DMS53 treated with DMSO at 0.1 percent for 48 hours (cell line): ENCODE data around the gene VPS37B.
"Not testable (repeated sequence)": the region's sequence is repeated elsewhere in the genome, so short reads cannot be mapped to it uniquely, and the experiment has no call there.

ENCODE experiments used
- DNase-seq: peaks from one replicate; lab custom pipeline; 2025; ENCODE audit not compliant: unreplicated experiment; lab: John Stamatoyannopoulos, UW

Gene VPS37B

GRCh38 chr12:122908915-122909314, 13.0 kb upstream of the VPS37B start:
- DNase-seq: no peak

GRCh38 chr12:122905258-122905657, 9.3 kb upstream of the VPS37B start:
- DNase-seq: not testable (repeated sequence)

DNA sequence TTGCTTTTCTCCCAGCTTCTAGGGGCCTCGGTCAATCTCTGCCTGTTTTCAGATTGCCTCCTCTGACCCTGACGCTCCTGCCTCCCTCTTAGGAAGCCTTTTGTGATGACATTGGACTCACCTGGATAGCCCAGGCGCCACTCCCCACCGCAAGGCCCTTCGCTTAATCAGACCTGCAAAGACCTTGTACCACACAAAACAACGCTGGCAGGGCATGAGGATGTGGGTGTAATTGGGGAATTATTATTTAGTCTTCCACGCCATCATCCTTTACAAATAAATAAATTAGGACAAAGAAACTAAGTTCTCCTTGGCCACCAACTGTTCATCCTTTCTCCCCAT, 7.7 kb upstream of the VPS37B start:
- no peak for DNase-seq

DNA sequence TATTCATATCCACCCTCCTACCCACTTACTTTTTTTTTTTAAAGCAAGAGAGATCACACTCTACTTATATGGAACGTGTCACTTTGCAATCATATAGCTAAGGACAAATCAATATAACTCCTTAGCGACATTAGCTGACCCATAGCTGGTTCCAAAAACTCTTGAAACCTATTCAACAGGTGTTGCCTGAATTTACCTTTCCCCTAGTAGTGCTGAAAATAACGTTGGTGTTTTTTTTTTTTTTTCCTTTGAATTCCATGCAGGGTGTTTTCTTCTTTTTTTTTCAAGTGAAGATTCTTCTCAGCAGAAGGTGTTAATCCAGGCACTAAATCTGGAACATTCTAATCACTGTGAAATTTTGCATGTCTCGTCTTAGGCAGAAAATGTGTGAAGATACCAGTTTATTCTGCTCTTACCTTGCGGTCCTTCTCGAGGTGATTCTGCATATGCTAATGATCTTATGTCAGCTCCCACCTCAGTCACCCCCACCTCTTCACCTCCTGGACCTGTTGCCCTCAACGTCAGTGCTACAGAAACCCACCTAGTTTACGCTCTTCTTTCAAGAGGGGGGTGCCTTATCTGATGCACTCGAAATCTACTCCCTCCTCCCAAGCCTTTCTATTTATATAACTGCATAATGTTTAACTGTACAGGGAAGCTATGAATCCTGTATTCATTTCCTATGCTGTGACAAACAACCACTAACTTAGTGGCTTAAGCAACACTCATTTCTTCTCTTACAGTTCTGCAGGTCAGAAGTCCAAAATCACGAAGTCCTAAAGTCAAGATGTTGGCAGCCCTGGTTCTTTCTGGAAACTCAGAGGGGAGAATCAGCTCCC, 7.1 kb upstream of the VPS37B start:
- DNase-seq: no peak

GRCh38 chr12:122899887-122900286, 4.0 kb upstream of the VPS37B start:
- DNase-seq: no peak

GRCh38 chr12:122896662-122897061, 738 bp upstream of the VPS37B start:
- DNase-seq: no peak

DNA sequence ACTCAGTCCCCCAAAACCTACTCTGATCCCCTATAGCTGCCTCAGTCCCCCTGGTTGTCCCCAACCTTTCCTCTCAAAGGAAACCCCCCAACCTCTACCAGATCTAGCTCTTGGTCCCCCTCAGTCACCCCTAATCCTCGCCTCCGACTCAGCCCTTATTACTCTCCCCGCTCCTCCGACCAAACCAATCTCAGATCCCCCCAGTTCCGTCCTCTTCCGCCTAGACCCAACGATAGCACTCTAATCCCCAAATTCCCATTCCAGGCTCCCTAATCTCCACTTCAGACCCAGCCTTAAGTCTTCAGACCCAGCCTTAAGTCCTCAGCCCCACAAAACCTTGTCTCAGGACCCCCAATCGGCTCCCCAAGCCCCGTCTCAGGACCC, 612 bp downstream of the VPS37B start:
- no peak for DNase-seq

DNA sequence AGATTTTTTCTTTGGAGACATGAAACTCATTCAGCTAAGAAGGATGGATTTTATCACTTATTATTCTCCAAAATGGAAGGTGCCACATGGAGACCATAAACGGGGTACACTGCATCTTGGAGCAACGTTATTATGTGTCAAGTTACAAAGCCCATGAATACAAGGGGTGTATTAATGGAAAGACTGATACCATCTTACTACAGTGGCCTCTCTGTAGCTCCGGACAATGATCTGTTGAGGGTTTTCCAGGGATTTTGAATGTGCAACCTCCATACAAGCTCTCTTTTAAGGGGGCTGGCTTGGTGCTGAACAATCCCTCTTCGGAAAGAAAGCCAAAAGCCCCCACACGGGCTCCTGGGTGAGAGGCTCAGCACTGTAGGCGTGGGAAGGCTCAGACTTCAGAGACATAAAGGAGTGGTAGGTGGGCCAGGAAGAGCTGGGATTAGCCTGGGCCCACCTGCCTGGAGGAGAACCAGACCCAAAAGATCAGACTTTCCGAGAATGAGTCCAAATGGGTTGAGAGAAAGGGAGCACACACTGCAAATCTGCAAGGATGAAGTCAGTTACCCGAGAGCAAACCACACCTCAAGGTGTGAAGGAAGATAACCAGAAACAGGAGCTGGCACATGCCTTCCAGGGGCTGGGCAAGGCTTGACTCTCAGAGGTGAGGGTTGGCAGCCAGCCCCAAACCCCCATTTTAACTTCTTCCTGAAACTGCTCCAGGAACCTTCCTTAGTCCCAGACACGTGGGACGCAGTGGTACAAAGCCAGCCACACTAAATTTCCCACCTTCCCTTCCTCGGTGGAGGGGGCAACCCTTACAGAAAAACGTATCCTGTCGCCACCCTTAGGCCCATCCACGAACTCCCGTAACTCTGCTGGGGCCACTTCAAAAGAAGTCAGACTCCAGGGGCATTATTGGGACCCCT, 1.5 kb downstream of the VPS37B start:
- DNase-seq: no peak

GRCh38 chr12:122893208-122894153, 2.4 kb downstream of the VPS37B start:
- no peak for DNase-seq

- not testable (repeated sequence) for DNase-seq
Observed at GRCh38 chr12:122892724-122893123, 3.2 kb downstream of the VPS37B start.

GRCh38 chr12:122891661-122892525, 4.0 kb downstream of the VPS37B start:
- DNase-seq: no peak

DNA sequence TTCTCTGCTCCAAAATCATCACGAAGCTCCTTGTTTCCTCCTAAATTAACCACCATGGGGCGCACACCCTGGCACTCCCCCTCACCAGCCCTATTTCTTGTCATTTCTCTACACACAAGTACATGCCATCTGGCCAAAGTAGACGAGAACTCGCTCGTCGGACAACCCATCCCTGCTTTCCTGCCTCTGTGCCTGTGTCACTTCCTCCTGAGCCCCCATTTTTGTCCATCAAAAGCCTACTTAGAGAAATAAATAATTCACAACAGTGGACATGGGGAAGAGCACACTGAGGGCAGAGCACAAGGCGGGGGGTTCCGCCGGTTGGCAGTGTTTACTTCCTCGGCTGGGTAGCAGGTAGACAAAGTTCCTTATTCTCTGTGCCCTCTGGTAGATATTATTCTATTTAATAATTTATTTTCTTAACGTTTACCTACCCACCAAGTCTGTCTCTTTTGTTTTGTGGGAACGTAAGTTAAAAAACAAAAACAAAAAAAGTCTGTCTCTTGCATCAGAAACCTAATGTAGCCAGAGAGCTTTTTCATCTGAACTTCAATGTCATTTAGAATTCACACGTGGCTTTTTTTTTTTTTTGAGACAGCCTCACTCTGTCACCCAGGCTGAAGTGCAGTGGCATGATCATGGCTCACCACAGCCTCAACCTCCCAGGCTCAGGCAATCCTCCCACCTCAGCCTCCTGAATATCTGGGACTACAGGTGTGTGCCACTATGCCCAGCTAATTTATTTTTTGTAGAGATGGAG, 6.0 kb downstream of the VPS37B start:
- no peak for DNase-seq

- peak; percentile 23 for DNase-seq
Observed at GRCh38 chr12:122888232-122888752, 7.6 kb downstream of the VPS37B start.

DNA sequence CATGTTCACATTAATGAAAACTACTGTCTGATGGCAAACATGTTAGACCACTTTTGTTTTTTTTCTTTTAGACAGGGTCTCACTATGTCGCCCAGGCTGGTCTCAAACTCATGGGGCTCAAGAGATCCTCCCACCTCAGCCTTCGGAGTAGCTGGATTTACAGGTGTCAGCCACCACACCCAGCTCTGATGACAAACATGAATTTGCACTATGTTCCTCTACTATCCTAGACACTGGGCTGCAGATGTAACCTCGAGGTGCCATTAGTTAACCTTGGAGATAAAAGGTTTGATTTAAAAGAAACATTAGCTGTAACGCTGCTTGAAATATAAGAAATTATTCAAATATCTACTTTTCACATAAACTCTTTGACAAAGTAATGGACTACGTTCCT, 8.1 kb downstream of the VPS37B start:
- DNase-seq: no peak

DNA sequence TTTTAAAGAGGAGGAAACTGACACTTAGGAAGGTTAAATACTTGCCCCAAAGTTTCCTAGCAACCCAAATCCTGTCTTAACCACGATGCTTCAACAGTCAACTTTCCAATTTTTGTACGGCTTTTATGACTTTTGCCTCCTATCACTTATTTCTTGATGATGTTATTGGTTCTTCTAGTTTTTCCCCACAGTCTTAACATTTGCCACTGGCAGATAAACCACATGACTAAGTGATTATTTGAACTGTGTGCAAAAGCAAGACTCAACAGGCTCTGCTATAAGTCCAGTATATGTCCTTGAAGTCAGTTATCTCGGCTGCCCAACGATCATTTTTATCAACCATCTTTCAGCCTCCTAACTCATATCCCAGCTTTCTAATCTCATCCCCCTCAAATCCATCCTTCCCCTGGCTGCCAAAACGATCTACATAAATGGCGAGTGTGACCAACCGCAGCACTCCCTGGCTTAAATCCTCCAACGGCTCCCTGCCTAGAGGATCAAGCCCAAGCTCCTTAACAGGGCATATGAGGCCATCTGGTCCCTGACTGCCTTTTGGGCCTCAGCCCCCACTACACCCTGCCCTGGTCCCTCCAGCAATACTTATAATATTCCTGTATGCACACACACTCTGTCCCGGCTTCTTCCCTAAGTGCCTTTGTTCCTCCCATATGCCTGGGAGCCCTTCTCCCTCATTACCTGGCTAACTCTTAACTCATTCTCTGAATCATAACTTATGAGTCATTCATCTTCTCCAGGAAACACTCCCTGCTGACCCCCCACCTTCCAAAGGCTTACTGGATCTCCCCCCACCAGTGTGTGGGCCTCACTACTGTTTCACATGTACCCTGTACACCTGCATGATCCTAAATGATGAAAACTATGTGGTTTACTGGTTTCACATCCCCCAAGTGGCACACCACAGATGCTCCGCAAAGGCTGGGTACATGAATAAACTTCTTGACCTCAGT, 8.8 kb downstream of the VPS37B start:
- DNase-seq: no peak

GRCh38 chr12:122886161-122886560, 9.8 kb downstream of the VPS37B start:
- DNase-seq: no peak

- DNase-seq: no peak
Observed at GRCh38 chr12:122884860-122885259, 11.1 kb downstream of the VPS37B start.
